SK-N-MC (cell line): ENCODE results near the gene FBXO34.

Experiments used
- EZH2 ChIP-seq: fragments of 200-600 bp; sonication (generic); IDR thresholded peaks from one replicate; pipeline ENCODE4 v1.6.1; 2017; ENCODE audit warnings: antibody characterized with exemption
- FOXP2 ChIP-seq: optimal IDR thresholded peaks from 2 replicates; pipeline ENCODE3; 2011; ENCODE audit warnings: mild to moderate bottlenecking, moderate library complexity; ENCODE audit not compliant: insufficient read depth; ENCODE audit errors: extremely low read length, control extremely low read depth

DNA sequence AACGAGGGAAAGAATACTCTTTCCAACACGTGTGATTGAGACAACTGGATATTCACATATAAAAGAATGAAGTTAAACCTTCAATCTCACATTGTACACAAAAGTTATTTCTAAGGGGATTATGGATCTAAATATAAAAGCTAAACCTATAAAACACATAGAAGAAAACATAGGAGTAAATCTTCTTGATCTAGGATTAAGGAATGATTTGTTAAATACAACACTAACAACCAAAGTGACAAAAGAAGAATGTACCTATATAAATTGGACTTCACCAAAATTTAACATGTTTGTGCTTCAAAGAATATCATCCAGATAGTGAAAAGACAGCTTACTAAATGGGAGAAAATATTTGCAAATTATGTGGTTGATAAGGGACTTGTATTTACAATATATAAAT lies 43.0 kb upstream of the FBXO34 start:
- no peak for TF ChIP-seq EZH2
- TF ChIP-seq FOXP2 = no peak
